Tongue (tissue), 2 donors: Measurements from ENCODE around the gene SPSB4. TPM values are rescaled to one million over a fixed set of nuclear protein-coding genes. Genes with fewer than 3 reads are reported as not detected.

Experiments used
- DNase-seq: peaks from one replicate; pipeline ENCODE4 v3.0.0-alpha.2; 2015
- total RNA-seq: library from RNA; depleted of rRNA; stranded (reverse); fragments of >200 nt; gene quantifications from one replicate; pipeline ENCODE4 v1.2.3, GENCODE V29; 2014

The SPSB4 gene
- total RNA-seq, 1 donor from 2014 or later = 18.7 TPM

DNA sequence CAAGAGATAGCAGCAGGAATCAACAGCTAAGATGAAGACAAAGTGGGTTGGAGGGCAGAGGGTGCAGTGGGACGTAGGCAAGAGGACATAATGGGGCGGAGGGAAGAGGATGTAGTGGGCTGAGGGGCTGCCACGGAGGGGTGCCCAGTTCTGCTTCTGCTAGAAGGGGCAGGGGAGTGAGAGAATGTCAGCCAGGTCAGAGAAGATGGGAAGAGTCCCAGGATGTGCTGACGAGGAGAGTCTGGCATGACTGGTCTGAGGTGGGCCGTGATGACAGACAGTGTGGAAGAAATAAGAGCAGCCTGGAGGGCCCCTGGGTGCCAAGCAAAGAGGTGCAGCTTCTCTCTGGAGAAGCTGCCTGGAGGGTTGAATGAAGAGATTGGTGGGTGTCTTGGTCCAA is 4.0 kb downstream of the SPSB4 start:
- no peak for DNase-seq

- no peak for DNase-seq
Observed at GRCh38 chr3:141055536-141056445, 4.6 kb downstream of the SPSB4 start.

DNA sequence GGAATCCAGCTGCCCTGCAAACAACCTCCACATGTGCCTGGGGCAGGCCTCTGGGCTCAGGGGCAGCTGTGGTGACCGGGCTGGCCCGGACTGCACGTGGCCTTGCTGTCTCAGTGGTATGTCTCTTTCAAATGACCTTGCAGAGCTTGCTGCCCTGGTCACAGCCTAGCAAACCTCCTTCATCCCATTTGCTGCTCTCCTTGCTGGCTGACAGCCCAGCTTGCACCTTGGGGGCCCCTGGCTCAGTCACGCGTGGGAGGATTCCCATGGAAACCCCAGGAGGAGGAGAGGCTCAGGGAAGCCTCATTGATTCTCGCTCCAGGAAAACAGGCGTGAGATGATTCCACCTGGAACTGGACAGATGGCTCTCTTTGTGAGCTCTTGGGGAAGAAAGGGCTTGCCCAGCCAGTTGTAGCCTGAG is 5.6 kb downstream of the SPSB4 start:
- peak; percentile 47 for DNase-seq

DNA sequence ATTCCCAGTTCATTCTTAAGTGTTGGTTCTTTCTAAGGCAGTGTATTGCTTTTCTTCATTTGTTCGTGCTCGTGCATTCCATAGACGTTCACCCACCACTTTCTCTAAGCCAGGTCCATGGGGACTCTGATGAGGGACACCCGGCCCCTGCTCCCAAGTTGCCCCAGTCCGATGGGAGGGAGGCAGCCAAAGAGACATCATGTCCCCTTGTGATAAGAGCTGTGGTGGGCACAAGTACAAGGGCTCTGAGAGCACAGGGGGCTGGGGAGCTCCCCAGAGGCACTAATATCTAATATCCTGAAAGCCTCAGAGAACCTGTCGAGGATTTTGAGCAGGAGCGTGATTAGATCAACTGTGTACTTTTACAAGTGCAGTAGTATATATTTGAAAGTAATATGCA is 6.3 kb downstream of the SPSB4 start:
- no peak for DNase-seq

GRCh38 chr3:141057946-141058800 is 7.0 kb downstream of the SPSB4 start:
- DNase-seq = no peak

GRCh38 chr3:141058996-141059395 is 7.8 kb downstream of the SPSB4 start:
- no peak for DNase-seq

- DNase-seq = no peak
Observed at GRCh38 chr3:141059816-141060215, 8.7 kb downstream of the SPSB4 start.

DNA sequence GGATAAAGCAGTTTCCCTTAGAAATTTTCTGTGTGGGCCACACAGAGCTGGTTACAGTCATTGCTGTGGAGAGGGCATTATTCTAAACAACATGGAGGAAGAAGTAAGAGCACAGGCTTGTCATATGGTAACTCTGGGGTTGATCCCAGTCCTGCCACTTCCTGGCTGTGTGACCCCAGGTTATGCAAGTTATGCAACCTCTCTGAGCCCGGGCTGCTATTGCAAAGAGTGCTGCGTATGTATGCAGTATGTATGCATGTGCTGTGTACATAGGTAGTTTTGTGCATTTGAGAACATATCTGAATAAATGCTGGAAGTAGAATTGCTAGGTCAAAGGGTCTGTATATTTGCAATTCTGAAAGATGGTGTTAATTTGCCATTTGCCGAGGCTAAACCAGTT is 9.2 kb downstream of the SPSB4 start:
- no peak for DNase-seq

GRCh38 chr3:141063831-141064230 is 12.7 kb downstream of the SPSB4 start:
- no peak for DNase-seq

- DNase-seq = no peak
Observed at GRCh38 chr3:141064255-141064926, 13.2 kb downstream of the SPSB4 start.

DNA sequence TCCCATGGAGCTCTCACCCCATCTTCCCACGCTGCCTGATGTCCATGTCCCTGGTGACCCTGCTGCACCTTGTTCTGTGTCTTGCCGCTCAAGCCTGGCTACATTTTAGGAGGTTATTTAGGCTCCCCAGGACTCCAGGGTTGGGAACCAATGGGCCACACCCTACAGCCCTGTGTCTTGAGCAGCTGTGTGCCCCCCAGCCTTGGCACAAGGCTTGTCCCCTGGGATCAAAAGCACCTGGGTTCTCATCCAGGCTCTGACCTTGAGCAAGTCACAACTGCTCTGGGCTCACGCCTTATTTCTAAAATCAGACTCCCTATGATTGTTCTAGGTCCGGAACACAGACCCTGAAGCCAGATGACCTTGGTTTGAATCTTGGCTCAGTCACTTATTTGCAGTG is 14.1 kb downstream of the SPSB4 start:
- no peak for DNase-seq

DNA sequence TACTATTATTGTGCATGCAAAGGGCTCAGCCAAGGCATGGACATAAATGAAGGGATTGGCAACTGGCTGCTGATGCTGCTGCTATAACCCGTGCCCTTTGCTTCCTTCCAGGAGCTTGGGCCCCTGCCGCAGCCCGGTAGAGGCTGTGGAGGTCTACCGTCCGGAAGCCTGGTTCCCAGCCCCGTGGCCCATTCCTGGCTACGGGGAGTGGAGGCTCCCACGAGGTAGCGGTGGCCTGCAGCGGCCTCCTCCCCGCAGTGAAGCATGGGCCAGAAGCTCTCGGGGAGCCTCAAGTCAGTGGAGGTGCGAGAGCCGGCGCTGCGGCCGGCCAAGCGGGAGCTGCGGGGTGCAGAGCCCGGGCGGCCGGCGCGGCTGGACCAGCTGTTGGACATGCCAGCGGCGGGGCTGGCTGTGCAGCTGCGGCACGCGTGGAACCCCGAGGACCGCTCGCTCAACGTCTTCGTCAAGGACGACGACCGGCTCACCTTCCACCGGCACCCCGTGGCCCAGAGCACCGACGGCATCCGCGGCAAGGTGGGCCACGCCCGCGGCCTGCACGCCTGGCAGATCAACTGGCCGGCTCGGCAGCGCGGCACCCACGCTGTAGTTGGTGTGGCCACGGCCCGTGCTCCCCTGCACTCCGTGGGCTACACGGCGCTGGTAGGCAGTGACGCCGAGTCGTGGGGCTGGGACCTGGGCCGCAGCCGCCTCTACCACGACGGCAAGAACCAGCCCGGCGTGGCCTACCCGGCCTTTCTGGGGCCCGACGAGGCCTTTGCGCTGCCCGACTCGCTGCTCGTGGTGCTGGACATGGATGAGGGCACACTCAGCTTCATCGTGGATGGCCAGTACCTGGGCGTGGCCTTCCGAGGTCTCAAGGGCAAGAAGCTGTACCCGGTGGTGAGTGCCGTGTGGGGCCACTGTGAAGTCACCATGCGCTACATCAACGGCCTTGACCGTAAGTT is 15.0 kb downstream of the SPSB4 start:
- no peak for DNase-seq

- no peak for DNase-seq
Observed at GRCh38 chr3:141067206-141067974, 16.2 kb downstream of the SPSB4 start.

GRCh38 chr3:141070229-141070628 is 19.1 kb downstream of the SPSB4 start:
- no peak for DNase-seq

GRCh38 chr3:141070727-141071357 is 19.7 kb downstream of the SPSB4 start:
- DNase-seq = no peak

DNA sequence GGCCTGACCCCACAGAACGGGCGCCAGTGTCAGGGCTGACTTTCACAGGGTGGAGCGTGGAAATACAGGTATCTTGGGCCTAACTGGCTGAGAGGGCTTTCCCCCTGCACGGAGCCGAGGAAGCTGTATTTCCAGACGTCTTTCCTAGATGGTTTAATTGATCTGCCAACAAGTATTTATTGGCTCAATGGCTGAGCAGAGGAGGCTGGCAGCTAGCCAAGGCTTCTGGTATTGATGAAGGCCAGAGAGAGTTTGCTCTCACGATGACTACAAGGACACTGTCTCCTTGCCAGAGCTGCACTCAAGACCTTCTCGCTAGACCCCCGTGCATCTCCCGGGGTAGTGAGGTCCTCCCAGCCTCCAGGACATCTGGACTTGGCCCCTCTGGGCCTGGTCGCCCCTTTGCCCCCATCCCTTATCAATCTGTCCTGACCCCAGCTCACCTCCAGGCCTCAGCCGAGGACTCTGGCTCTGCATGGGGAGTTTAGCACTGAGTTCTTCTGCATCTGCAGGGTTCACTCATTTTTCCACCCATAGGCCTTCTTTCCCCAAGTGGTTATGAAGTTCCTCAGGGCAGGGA is 20.6 kb downstream of the SPSB4 start:
- DNase-seq = no peak

- no peak for DNase-seq
Observed at GRCh38 chr3:141072950-141073349, 21.8 kb downstream of the SPSB4 start.

GRCh38 chr3:141073580-141073979 is 22.4 kb downstream of the SPSB4 start:
- no peak for DNase-seq

DNA sequence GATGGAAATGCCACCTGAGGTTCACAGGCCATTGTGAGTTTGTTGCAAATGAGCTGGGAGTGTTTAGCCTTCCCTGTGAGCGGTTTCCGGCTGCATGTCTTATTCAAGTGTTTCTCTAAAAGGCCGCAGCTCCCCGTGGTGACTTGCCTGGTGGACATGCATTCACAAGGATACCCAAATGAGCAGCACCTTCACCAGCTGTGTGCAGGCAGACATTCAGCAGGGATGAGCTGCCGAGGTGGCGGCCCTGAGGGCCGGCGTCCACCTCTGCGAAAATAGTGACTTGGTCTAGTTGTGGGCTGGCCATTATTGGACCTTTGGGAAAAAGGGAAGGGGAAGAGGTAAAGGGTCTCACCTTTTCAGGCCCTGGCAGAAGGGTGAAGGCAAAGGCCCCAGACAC is 23.4 kb downstream of the SPSB4 start:
- DNase-seq = no peak
